Gastrocnemius medialis (tissue), 4 donors: Measurements from ENCODE around the gene ARL3.

ENCODE experiments used
- POLR2A ChIP-seq, 2 donors: fragments of 450-650 bp; IDR thresholded peaks; one replicate each; pipeline ENCODE4 v1.6.1; 2017; ENCODE audit warnings: antibody characterized with exemption in 2 of 2, mild to moderate bottlenecking in 2 of 2, moderate library complexity in 2 of 2
- TF ChIP-seq, protein P1 (sequence below), 5 experiments: fragments of 450-650 bp in 3 of 5; fragments of 200-600 bp in 2 of 5; sonication (generic) in 2 of 5; IDR thresholded peaks in 4 of 5; conservative IDR thresholded peaks in 1 of 5; 1 replicate in 4 of 5; 2 replicates in 1 of 5; pipeline ENCODE4 v1.5.1; 2016 to 2019; ENCODE audit warnings: antibody characterized with exemption in 5 of 5, mild to moderate bottlenecking in 3 of 5, moderate library complexity in 3 of 5

DNA sequence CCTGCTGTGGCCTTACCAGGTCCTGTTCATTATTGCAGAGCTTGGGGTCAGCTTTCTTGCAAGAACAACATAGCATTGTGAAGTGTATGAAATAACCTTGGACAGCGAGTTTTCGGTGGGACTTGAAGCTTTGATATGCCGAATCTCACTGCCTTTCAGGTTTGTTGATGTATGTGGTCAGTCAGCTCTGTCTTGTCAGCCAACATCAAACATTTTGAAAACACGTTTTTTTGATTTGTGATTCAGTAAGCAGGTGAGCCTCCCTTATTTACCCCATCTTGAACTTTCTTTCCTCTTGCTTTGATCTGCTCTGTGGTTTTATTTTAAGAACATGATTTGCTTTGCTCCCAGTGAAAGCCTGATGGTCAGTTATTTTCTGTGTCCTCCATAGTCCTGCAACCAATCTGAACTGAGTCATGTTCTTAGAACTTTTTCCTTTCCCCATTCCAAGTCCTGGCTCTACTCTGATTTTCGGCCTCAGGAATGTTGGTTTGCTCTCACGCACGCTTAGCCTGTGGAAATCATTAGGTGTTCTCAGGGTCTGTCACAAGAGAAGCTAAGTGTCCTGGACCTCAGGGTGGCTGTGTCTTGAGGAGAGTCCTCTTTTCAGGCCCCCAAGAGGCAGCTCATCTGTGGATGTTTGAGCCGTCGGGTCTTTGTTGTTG lies 38.2 kb upstream of the ARL3 start:
- TF ChIP-seq POLR2A (IDR thresholded peaks at IDR 0.05), result no peak
- TF ChIP-seq, protein P1, sequence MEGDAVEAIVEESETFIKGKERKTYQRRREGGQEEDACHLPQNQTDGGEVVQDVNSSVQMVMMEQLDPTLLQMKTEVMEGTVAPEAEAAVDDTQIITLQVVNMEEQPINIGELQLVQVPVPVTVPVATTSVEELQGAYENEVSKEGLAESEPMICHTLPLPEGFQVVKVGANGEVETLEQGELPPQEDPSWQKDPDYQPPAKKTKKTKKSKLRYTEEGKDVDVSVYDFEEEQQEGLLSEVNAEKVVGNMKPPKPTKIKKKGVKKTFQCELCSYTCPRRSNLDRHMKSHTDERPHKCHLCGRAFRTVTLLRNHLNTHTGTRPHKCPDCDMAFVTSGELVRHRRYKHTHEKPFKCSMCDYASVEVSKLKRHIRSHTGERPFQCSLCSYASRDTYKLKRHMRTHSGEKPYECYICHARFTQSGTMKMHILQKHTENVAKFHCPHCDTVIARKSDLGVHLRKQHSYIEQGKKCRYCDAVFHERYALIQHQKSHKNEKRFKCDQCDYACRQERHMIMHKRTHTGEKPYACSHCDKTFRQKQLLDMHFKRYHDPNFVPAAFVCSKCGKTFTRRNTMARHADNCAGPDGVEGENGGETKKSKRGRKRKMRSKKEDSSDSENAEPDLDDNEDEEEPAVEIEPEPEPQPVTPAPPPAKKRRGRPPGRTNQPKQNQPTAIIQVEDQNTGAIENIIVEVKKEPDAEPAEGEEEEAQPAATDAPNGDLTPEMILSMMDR (IDR thresholded peaks at IDR 0.05 in 4 of 5, conservative IDR thresholded peaks at IDR 0.05 in 1 of 5), result no peak
